GM19193 (cell line): Measurements from ENCODE around the gene CCT5.

Experiments used
- POLR2A ChIP-seq: IDR thresholded peaks from 4 replicates; pipeline ENCODE4 v1.6.1; 2011; ENCODE audit not compliant: insufficient read depth, insufficient read length; ENCODE audit errors: extremely low read depth

The CCT5 gene

GRCh38 chr5:10233505-10233904, 16.6 kb upstream of the CCT5 start:
- TF ChIP-seq POLR2A = no peak

- TF ChIP-seq POLR2A = no peak
These were observed 14.7 kb upstream of the CCT5 start for GRCh38 chr5:10235350-10235749.

GRCh38 chr5:10243660-10244240, 6.3 kb upstream of the CCT5 start:
- no peak for TF ChIP-seq POLR2A

- TF ChIP-seq POLR2A = no peak
These were observed 5.6 kb upstream of the CCT5 start for GRCh38 chr5:10244342-10244944.

- TF ChIP-seq POLR2A = no peak
These were observed 3.3 kb upstream of the CCT5 start for GRCh38 chr5:10246761-10247160.

- TF ChIP-seq POLR2A = no peak
These were observed 1.5 kb upstream of the CCT5 start for GRCh38 chr5:10248378-10249260.

- TF ChIP-seq POLR2A = no peak
These were observed 761 bp downstream of the CCT5 start for GRCh38 chr5:10250806-10251276.

- no peak for TF ChIP-seq POLR2A
These were observed 1.3 kb downstream of the CCT5 start for GRCh38 chr5:10251405-10251804.

GRCh38 chr5:10253390-10253789, 3.3 kb downstream of the CCT5 start:
- TF ChIP-seq POLR2A = no peak

- no peak for TF ChIP-seq POLR2A
These were observed 4.6 kb downstream of the CCT5 start for GRCh38 chr5:10254686-10255085.

- TF ChIP-seq POLR2A = no peak
These were observed 7.8 kb downstream of the CCT5 start for GRCh38 chr5:10257870-10258269.

GRCh38 chr5:10259899-10260298, 9.8 kb downstream of the CCT5 start:
- no peak for TF ChIP-seq POLR2A

- TF ChIP-seq POLR2A = no peak
These were observed 11.0 kb downstream of the CCT5 start for GRCh38 chr5:10261065-10261464.

GRCh38 chr5:10262121-10262774, 12.2 kb downstream of the CCT5 start:
- no peak for TF ChIP-seq POLR2A

- TF ChIP-seq POLR2A = no peak
These were observed 12.9 kb downstream of the CCT5 start for GRCh38 chr5:10262995-10263394.

- no peak for TF ChIP-seq POLR2A
These were observed 14.5 kb downstream of the CCT5 start for GRCh38 chr5:10264604-10265003.
